NCI-H1694 treated with DMSO at 0.1 percent for 48 hours (cell line): ENCODE results near the gene CLDN9.

Experiments
- DNase-seq: peaks from one replicate; lab custom pipeline; 2025; lab: John Stamatoyannopoulos, UW

The CLDN9 gene

GRCh38 chr16:3056336-3057180, 43.8 kb downstream of the CLDN9 start:
- DNase-seq: no peak

GRCh38 chr16:3057181-3058138, 44.7 kb downstream of the CLDN9 start:
- no peak for DNase-seq

GRCh38 chr16:3058139-3059030, 45.7 kb downstream of the CLDN9 start:
- no peak for DNase-seq

- DNase-seq: peak; percentile 30
Measured at GRCh38 chr16:3059041-3059722, 46.5 kb downstream of the CLDN9 start.

GRCh38 chr16:3059723-3060242, 47.1 kb downstream of the CLDN9 start:
- DNase-seq: no peak

- DNase-seq: no peak
Measured at GRCh38 chr16:3060339-3061127, 47.8 kb downstream of the CLDN9 start.

- DNase-seq: no peak
Measured at GRCh38 chr16:3062553-3062952, 49.8 kb downstream of the CLDN9 start.

GRCh38 chr16:3063625-3064386, 51.1 kb downstream of the CLDN9 start:
- no peak for DNase-seq
